GM12872 (cell line): ENCODE results near the gene GPR135.

Source experiments
- CTCF ChIP-seq: IDR thresholded peaks from 3 replicates; pipeline ENCODE4 v1.5.1; 2011; ENCODE audit warnings: low read depth, mild to moderate bottlenecking, low read length, moderate library complexity; ENCODE audit not compliant: insufficient read depth

Gene GPR135

GRCh38 chr14:59451849-59452248 is 13.3 kb downstream of the GPR135 start:
- TF ChIP-seq CTCF: no peak

DNA sequence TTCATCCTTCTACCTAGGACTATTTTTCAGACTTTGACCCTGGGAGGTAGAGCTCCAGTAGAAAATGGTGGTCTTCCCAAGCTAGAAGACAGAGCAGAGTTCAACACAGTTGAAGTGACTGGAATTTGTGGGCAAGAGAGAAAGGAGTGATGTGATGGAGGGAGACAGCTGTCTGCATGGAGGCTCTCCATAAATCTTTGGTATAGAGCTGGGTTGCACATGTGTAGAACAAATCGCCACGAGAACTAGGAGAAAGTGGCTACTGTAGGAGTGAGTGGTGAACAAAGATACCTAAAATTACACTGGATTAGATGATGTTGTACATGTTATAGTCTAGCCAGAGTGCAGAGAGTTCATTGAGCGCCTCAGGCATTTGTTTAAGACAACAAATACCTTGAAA is 14.5 kb downstream of the GPR135 start:
- no peak for TF ChIP-seq CTCF

DNA sequence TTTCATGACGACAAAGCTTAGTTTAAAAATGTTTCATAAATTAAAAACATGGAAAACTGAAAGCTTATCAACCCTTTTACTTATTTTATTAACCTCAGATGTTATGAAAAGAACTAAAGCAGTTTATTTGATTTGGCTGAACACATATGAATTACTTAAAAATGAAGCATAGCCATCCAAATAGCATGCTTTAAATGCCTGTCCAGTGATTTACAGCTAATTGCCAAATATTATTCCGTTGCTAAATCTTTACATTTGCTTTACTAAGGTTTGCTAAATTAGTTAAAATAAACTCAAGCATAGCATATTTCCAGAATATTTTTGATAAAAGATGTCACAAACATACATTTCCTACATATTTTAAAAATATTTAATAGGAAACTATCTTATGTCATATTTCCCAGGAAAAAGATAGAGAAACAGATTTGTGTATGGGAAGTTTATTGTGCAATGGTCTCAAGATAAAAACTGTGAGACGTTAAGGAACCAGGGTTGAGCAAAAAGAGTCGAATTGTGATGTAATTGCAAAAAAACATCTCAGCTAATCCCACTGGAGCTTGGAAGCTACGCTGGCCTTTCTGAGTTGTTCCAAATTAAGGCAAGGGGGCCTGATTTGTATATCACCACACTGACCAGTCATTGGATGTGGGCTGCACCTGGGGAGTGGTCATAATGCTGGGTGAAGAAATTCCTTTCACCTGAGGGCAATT is 25.8 kb downstream of the GPR135 start:
- TF ChIP-seq CTCF: no peak

GRCh38 chr14:59438195-59438647 is 27.0 kb downstream of the GPR135 start:
- TF ChIP-seq CTCF: no peak

DNA sequence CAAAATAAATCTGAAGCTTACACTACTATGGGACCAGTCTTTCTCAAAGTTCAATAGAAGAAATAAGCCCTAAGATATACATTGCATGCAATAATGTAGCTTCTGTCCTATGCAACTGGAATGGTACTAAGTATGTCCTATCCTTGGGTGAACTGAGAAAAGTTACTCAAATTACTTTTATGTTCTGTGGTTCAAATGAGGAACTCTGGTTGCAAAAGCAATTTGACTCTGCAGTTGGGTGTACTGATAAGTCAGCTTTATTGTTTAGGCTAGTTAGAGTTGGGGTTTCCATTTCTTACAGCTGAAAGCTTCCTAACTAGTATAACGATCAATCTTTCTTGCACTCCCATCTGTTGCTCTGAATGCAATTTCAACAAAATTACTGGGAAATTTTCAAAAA is 29.2 kb downstream of the GPR135 start:
- no peak for TF ChIP-seq CTCF

GRCh38 chr14:59435101-59435500 is 30.1 kb downstream of the GPR135 start:
- no peak for TF ChIP-seq CTCF

- TF ChIP-seq CTCF: no peak
Measured at GRCh38 chr14:59429790-59430189, 35.4 kb downstream of the GPR135 start.
